Fibroblast of lung (primary cell): Measurements from ENCODE around the gene RPAIN. TPM values are rescaled to one million over a fixed set of nuclear protein-coding genes. Genes with fewer than 3 reads are reported as not detected.
"Not testable (repeated sequence)": the region's sequence is repeated elsewhere in the genome, so short reads cannot be mapped to it uniquely, and the experiment has no call there.

Experiments used
- DNase-seq, 2 donors: peaks; one replicate each; pipeline versions ENCODE4 v3.0.0 to v3.0.0-alpha.2; 2010; ENCODE audit warnings: low read depth in 2 of 2
- H2AFZ ChIP-seq: 2 replicates; pipeline ENCODE4 v1.5.1; 2012; ENCODE audit warnings: low read length, control low read depth, inconsistent platforms
- H3K27ac ChIP-seq: 2 replicates; pipeline ENCODE4 v1.5.1; 2011; ENCODE audit warnings: low read length, control low read depth; ENCODE audit not compliant: insufficient read depth
- H3K27me3 ChIP-seq: 2 replicates; pipeline ENCODE4 v1.5.1; 2011; ENCODE audit warnings: mild to moderate bottlenecking, low read length; ENCODE audit not compliant: control insufficient read depth, insufficient read depth
- H3K36me3 ChIP-seq: 2 replicates; pipeline ENCODE4 v1.5.1; 2011; ENCODE audit warnings: low read length; ENCODE audit not compliant: control insufficient read depth, insufficient read depth
- H3K4me1 ChIP-seq: 2 replicates; pipeline ENCODE4 v1.5.1; 2011; ENCODE audit warnings: low read length; ENCODE audit not compliant: control insufficient read depth, insufficient read depth; ENCODE audit errors: extremely low read depth
- H3K4me2 ChIP-seq: 2 replicates; pipeline ENCODE4 v1.5.1; 2011; ENCODE audit warnings: low read length, control low read depth; ENCODE audit not compliant: insufficient read depth; ENCODE audit errors: extremely low read depth
- H3K4me3 ChIP-seq, 4 experiments: fragments of 200-600 bp in 1 of 4; sonication (generic) in 1 of 4; replicated peaks in 1 of 4; 2 replicates each; pipeline ENCODE4 v1.5.1; 2011 to 2016; ENCODE audit warnings: low read length in 4 of 4, low read depth in 3 of 4, mild to moderate bottlenecking in 3 of 4, control low read depth in 2 of 4, inconsistent platforms in 1 of 4, mixed read lengths in 1 of 4; ENCODE audit not compliant: insufficient read depth in 1 of 4; ENCODE audit errors: control extremely low read depth in 1 of 4
- H3K79me2 ChIP-seq: 2 replicates; pipeline ENCODE4 v1.5.1; 2012; ENCODE audit warnings: mild to moderate bottlenecking, low read length, inconsistent platforms; ENCODE audit not compliant: control insufficient read depth, insufficient read depth
- H3K9ac ChIP-seq: 2 replicates; pipeline ENCODE4 v1.5.1; 2011; ENCODE audit warnings: mild to moderate bottlenecking, low read length, control low read depth; ENCODE audit not compliant: insufficient read depth
- H3K9me3 ChIP-seq: 2 replicates; pipeline ENCODE4 v1.5.1; 2012; ENCODE audit warnings: low read depth, low read length; ENCODE audit not compliant: control insufficient read depth, insufficient read depth
- H4K20me1 ChIP-seq: 2 replicates; pipeline ENCODE4 v1.5.1; 2011; ENCODE audit warnings: low read length; ENCODE audit not compliant: control insufficient read depth, insufficient read depth; ENCODE audit errors: extremely low read depth
- CTCF ChIP-seq, 2 donors: IDR thresholded peaks in 1 of 2; conservative IDR thresholded peaks in 1 of 2; 1 replicate in 1 of 2; 2 replicates in 1 of 2; pipeline ENCODE4 v1.5.1; 2011 to 2012; ENCODE audit warnings: low read length in 2 of 2, control low read depth in 1 of 2, inconsistent platforms in 1 of 2, low read depth in 1 of 2, mild to moderate bottlenecking in 1 of 2
- EZH2 ChIP-seq: IDR thresholded peaks from 2 replicates; pipeline ENCODE4 v1.5.1; 2012; ENCODE audit warnings: low read length, control low read depth, mild to moderate bottlenecking; ENCODE audit errors: missing control alignments
- polyA plus RNA-seq, 2 donors: library from polyadenylated mRNA; depleted of rRNA in 1 of 2; stranded (reverse) in 1 of 2; unstranded in 1 of 2; fragments of >200 nt; gene quantifications; 2 replicates each; pipeline ENCODE4 v1.2.1, GENCODE V29; 2011 to 2012; ENCODE audit warnings: missing spikeins in 1 of 2
- total RNA-seq: library from RNA; depleted of rRNA; stranded (reverse); fragments of >200 nt; gene quantifications from 2 replicates; pipeline ENCODE4 v1.2.1, GENCODE V29; 2014

Gene RPAIN
- total and polyA plus RNA-seq, 2 donors (not counting 1 experiment from before 2014, with no cell fraction given), result 21.4 to 53.3 TPM

- Histone ChIP-seq H3K27me3 (no peaks in the 10 kb centered on the region), H3K9ac (no peak overlapping the region), H4K20me1 (no peaks in the 10 kb centered on the region), H3K4me2 (no peak overlapping the region), H3K79me2 (peaks cover 6% of the 10 kb centered on the region), H3K4me1 (no peaks in the 10 kb centered on the region), H3K4me3 (no peak overlapping the region), H3K27ac (no peak overlapping the region), H3K36me3 (peaks cover 19% of the 10 kb centered on the region), H2AFZ (no peak overlapping the region), H3K9me3 (no peaks in the 10 kb centered on the region)
- TF ChIP-seq EZH2 (no peak), CTCF (conservative IDR thresholded peaks at IDR 0.05 in 1 of 2, IDR thresholded peaks at IDR 0.05 in 1 of 2; ENCODE audit: low read depth in 1 of 2, low read length in 2 of 2) (no peak)
- no peak for DNase-seq
Observed at GRCh38 chr17:5430413-5430999, 10.5 kb downstream of the RPAIN start.

- not testable (repeated sequence) for H3K79me2 ChIP-seq, H3K4me3 ChIP-seq, H3K9ac ChIP-seq, H4K20me1 ChIP-seq, H3K9me3 ChIP-seq, H3K27ac ChIP-seq, DNase-seq, H2AFZ ChIP-seq, H3K27me3 ChIP-seq, H3K4me2 ChIP-seq, H3K4me1 ChIP-seq
- H3K36me3 ChIP-seq, result peaks cover 19% of the 10 kb centered on the region
Observed at GRCh38 chr17:5431234-5431633, 11.3 kb downstream of the RPAIN start.

GRCh38 chr17:5431949-5432556 is 12.1 kb downstream of the RPAIN start:
- H3K4me1 ChIP-seq, result no peaks in the 10 kb centered on the region
- H3K27me3 ChIP-seq, result no peaks in the 10 kb centered on the region
- DNase-seq, result no peak
- no peak for TF ChIP-seq EZH2
- no peak for TF ChIP-seq CTCF (conservative IDR thresholded peaks at IDR 0.05 in 1 of 2, IDR thresholded peaks at IDR 0.05 in 1 of 2; ENCODE audit: low read depth in 1 of 2, low read length in 2 of 2)
- no peaks in the 10 kb centered on the region for H3K9me3 ChIP-seq
- H3K9ac ChIP-seq, result no peak overlapping the region
- H4K20me1 ChIP-seq, result no peaks in the 10 kb centered on the region
- H3K4me2 ChIP-seq, result no peak overlapping the region
- peaks cover 19% of the 10 kb centered on the region for H3K36me3 ChIP-seq
- no peak overlapping the region for H2AFZ ChIP-seq
- H3K27ac ChIP-seq, result no peak overlapping the region
- peaks cover 18% of the 10 kb centered on the region for H3K79me2 ChIP-seq
- no peak overlapping the region for H3K4me3 ChIP-seq
